Subcutaneous abdominal adipose tissue (tissue), 5 donors: ENCODE data around the gene GID8.
A peak's percentile ranks its signal among the peaks of the same experiment; 100 is the strongest.
"Not testable (repeated sequence)": the region's sequence is repeated elsewhere in the genome, so short reads cannot be mapped to it uniquely, and the experiment has no call there.

ENCODE experiments used
- H3K27ac ChIP-seq: one replicate; pipeline ENCODE4 v1.7.0; 2013; ENCODE audit warnings: low read depth, mild to moderate bottlenecking, inconsistent platforms, low read length, moderate library complexity
- H3K27me3 ChIP-seq, 5 donors: one replicate each; pipeline ENCODE4 v1.7.0; 2013; ENCODE audit warnings: low read length in 5 of 5, inconsistent platforms in 1 of 5; ENCODE audit not compliant: control insufficient read depth in 5 of 5, insufficient read depth in 4 of 5
- H3K36me3 ChIP-seq, 5 donors: one replicate each; pipeline ENCODE4 v1.7.0; 2013; ENCODE audit warnings: low read length in 5 of 5; ENCODE audit not compliant: control insufficient read depth in 5 of 5, insufficient read depth in 5 of 5
- H3K4me1 ChIP-seq, 5 donors: one replicate each; pipeline ENCODE4 v1.7.0; 2013; ENCODE audit warnings: low read length in 5 of 5, mild to moderate bottlenecking in 3 of 5, moderate library complexity in 1 of 5; ENCODE audit not compliant: control insufficient read depth in 5 of 5, insufficient read depth in 5 of 5
- H3K4me3 ChIP-seq, 5 donors: one replicate each; pipeline ENCODE4 v1.7.0; 2013; ENCODE audit warnings: low read length in 5 of 5, low read depth in 1 of 5
- H3K9ac ChIP-seq, 5 donors: one replicate each; pipeline ENCODE4 v1.7.0; 2013; ENCODE audit warnings: low read length in 5 of 5, mild to moderate bottlenecking in 4 of 5, moderate library complexity in 3 of 5
- H3K9me3 ChIP-seq, 5 donors: one replicate each; pipeline ENCODE4 v1.7.0; 2013; ENCODE audit warnings: low read length in 5 of 5; ENCODE audit not compliant: control insufficient read depth in 5 of 5
- donor health status: healthy.
- donor health status: healthy.
- donor health status: healthy.
- donor health status: healthy.
- donor health status: healthy.

Gene GID8

DNA sequence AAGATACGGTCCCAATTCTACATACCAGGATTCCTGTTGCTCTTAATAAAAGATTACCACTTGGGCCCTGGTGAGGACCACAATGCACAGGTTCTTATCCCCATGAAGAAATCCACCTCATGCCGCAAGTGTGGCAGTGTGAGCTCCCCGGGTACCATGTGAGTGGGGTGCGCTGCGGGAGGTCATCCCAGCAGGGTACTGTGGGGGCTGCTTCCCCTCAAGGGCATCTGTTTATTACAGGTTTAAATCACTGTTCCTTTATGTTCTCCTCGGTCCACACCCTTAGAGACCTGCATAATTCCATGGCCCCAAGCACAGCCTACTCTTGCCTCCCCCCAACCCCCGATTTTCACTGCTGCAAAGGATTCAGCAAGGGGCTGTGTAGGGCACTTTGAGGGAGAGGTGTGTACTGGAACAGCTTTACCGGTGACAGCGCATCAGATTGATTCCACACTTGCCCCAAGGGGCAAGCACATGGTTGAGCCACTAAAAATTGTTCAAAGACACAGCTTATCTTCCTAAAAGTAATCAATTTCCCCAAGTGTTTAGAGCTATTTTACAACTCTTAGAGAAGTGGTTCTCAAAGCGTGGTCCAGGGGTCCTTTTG, 17.8 kb upstream of the GID8 start:
- Histone ChIP-seq H3K27ac (no peak overlapping the region), H3K4me3 (no peak overlapping the region), H3K9ac (no peak overlapping the region), H3K27me3 (no peaks in the 10 kb centered on the region), H3K4me1 (peaks cover 17 to 94% (median 89%) of the 10 kb centered on the region in 5 donors), H3K9me3 (no peaks in the 10 kb centered on the region), H3K36me3 (no peaks in the 10 kb centered on the region)

DNA sequence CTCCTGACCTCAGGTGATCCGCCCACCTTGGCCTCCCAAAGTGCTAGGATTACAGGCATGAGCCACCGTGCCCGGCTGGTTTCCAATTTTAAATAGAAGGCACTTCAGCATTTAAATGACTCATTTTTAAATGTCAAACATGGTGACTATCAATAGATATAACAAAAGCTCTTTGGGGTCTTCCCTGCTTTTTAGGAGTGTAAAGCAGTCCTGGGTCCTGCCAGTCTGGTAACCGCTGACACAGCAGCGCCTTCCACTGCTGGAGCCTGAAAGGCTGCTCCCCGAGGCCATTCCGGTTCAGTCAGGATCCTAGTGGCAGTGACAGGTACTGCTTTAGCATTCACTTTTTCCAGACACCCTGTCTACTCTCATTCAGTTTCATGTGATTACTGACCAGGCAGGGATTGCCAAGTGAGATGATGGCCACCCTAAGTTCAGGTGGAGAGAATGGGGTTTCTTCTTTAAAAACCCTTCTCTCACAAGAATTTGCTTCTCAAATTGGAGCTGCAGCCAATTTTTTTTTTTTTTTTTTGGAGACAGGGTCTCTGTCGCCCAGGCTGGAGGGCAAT, 16.7 kb upstream of the GID8 start:
- no peaks in the 10 kb centered on the region for H3K27me3 ChIP-seq
- H3K36me3 ChIP-seq, result no peaks in the 10 kb centered on the region
- H3K9me3 ChIP-seq, result no peaks in the 10 kb centered on the region
- peaks cover 19 to 92% (median 89%) of the 10 kb centered on the region in 5 donors for H3K4me1 ChIP-seq
- no peak overlapping the region for H3K9ac ChIP-seq
- peak overlapping the region; percentile 40 for H3K27ac ChIP-seq
- no peak overlapping the region for H3K4me3 ChIP-seq

- Histone ChIP-seq H3K9me3 (no peaks in the 10 kb centered on the region), H3K36me3 (no peaks in the 10 kb centered on the region), H3K9ac (peak overlapping the region in 2 of 5 donors; percentile 16 to 31), H3K27me3 (no peaks in the 10 kb centered on the region), H3K27ac (peak overlapping the region; percentile 95), H3K4me1 (peaks cover 20 to 90% (median 86%) of the 10 kb centered on the region in 5 donors), H3K4me3 (peak overlapping the region in 2 of 5 donors; percentile 1 to 22)
Observed at GRCh38 chr20:62922451-62922921, 15.5 kb upstream of the GID8 start.

DNA sequence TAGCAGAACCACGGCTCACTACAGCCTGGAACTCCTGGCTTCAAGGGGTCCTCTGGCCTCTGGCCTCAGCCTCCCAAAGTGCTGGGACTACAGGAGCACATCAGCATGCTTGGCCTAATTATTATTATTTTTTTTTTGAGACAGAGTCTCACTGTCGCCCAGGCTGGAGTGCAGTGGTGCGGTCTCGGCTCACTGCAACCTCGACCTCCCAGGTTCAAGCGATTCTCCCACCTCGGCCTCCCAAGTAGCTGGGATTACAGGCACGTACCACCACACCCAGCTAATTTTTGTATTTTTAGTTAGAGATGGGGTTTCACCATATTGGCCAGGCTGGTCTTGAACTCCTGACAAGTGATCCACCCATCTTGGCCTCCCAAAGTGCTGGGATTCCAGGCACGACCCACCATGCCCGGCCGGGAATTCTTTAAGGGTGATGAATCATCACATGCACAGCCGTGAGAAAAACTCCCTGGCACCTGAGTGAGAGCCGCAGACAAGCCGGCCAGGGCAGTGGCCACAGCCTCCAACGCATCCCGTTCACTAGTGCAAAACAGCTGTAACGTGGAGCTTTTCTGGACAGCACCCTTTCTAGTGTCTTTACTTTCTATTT, 14.8 kb upstream of the GID8 start:
- H3K9me3 ChIP-seq, H3K27me3 ChIP-seq, H3K36me3 ChIP-seq, H3K4me3 ChIP-seq: not testable (repeated sequence)
- peaks cover 18 to 90% (median 86%) of the 10 kb centered on the region in 5 donors for H3K4me1 ChIP-seq
- H3K27ac ChIP-seq, result peak overlapping the region; percentile 95
- H3K9ac ChIP-seq, result peak overlapping the region in 3 of 5 donors; percentile 28 to 99 (median 47)

DNA sequence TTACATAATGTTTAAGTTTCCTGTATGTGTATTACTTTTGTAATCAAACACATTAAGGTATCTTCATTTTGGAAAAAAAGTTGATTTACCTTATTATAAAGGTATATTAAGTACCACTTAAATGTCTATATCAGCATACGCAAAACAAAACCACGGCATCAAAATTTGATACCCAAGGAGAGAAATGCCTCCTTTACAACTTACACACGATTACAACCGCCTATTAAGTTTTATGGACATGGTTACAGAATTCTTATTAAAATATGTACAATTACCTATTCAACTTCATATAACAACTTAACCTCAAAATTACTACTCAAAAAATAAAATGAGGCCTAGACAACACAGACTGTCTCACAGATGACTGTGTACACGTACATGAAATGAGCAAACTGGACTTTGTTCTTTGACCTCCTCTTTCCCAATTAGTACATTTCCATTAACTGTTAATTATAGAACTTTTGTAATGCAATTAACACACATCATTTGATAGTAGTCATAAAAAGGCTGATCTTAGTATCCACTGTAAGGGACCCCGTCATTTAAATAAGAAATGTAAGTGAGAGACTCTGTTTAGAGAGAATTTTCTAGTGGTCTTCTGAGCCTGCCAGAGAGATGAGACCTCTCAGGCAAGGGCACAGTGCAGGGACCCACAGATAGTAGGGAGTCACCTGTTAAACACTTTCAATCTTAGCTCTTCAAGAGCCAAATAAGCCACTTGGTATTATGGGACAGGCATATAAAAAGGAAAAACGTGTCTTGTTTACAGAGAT, 14.1 kb upstream of the GID8 start:
- Histone ChIP-seq H3K4me3 (peak overlapping the region in 4 of 5 donors; percentile 90 to 95 (median 93)), H3K4me1 (peaks cover 18 to 90% (median 86%) of the 10 kb centered on the region in 5 donors), H3K27me3 (no peaks in the 10 kb centered on the region), H3K36me3 (no peaks in the 10 kb centered on the region), H3K9ac (peak overlapping the region; percentile 98 to 100 (median 99)), H3K9me3 (no peaks in the 10 kb centered on the region), H3K27ac (peak overlapping the region; percentile 95)

- peak overlapping the region; percentile 98 to 100 (median 99) for H3K9ac ChIP-seq
- no peaks in the 10 kb centered on the region for H3K9me3 ChIP-seq
- no peaks in the 10 kb centered on the region for H3K36me3 ChIP-seq
- peak overlapping the region; percentile 95 for H3K27ac ChIP-seq
- peaks cover 16 to 89% (median 82%) of the 10 kb centered on the region in 5 donors for H3K4me1 ChIP-seq
- no peaks in the 10 kb centered on the region for H3K27me3 ChIP-seq
- peak overlapping the region; percentile 82 to 95 (median 93) for H3K4me3 ChIP-seq
Observed at GRCh38 chr20:62924442-62925075, 13.4 kb upstream of the GID8 start.

DNA sequence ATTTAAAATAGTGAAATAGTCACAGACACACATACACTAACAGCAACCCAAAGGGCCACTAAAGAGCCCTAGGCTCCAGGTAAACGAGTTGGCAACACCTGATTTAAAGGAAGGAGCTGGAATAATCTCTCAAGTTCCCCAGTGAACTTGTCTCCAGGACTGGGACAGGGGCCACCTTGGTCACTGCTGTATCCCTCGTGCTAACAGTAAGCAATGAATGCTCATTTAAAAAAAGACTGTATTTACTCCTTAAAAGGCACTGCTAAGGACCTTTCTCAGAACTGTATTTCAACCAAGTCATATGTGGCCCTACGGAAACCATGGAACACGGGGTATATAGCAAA, 12.9 kb upstream of the GID8 start:
- Histone ChIP-seq H3K27me3 (no peaks in the 10 kb centered on the region), H3K9me3 (no peaks in the 10 kb centered on the region), H3K36me3 (no peaks in the 10 kb centered on the region), H3K4me3 (peak overlapping the region; percentile 82 to 95 (median 93)), H3K27ac (peak overlapping the region; percentile 95), H3K4me1 (peaks cover 16 to 89% (median 79%) of the 10 kb centered on the region in 5 donors), H3K9ac (peak overlapping the region; percentile 98 to 100 (median 99))

DNA sequence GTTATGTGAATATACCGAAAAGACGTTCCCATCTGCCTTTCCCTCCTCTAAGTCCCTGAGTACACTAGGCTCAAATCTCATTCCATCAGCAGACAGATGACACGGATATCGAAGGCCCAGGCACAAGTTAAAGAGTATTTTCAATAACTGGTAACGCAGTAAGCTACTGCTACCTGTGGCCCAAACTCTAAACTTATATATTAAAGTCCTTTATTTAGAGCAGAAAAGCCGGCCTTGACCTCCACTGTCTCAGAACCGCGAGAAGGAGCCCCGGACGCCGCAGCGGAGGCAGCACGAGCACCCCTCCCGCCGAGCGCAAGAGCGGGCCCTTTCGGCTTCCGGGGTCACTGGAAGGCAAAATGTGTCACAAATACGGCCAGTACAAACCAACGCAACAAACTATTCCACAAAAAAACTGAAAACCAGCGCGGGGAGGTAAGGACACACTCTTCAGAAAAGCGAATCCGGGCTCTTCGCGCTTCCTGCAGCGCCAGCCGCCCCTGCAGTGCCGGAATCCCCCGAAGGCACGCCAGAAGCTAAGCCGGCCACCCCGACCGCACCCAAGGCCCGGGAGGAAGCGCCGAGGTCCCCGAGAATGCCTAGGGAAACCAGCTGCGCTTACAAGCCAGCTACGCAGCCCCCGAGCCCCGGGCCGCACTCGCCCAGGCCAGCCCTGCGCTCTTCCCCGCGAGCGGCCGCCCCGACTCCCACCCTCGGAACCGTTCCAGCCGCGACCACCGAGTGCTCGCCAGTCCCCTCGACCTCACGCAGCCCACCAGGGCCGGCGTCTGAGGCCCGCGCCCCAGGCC, 12.3 kb upstream of the GID8 start:
- Histone ChIP-seq H3K4me1 (peaks cover 16 to 84% (median 73%) of the 10 kb centered on the region in 5 donors), H3K27ac (peak overlapping the region; percentile 95), H3K4me3 (peak overlapping the region; percentile 82 to 95 (median 93)), H3K36me3 (no peaks in the 10 kb centered on the region), H3K27me3 (no peaks in the 10 kb centered on the region), H3K9ac (peak overlapping the region; percentile 98 to 100 (median 99)), H3K9me3 (no peaks in the 10 kb centered on the region)
